ENCODE data around the gene TRAPPC2L. TPM values are rescaled to one million over a fixed set of nuclear protein-coding genes. Genes with fewer than 3 reads are reported as not detected.

TRAPPC2L gene
- total and polyA plus RNA-seq, 2 donors (not counting 1 experiment from before 2014, with no cell fraction given) = 33.5 to 65.1 TPM

GRCh38 chr16:88875703-88876234 lies 18.8 kb downstream of the TRAPPC2L start:
- Histone ChIP-seq H3K4me3 (ENCODE audit: control extremely low read depth in 1 of 5, extremely low read depth in 1 of 5, insufficient read depth in 1 of 5, low read depth in 2 of 5, low read length in 4 of 5) (no peak overlapping the region), H3K9me3 (ENCODE audit: control extremely low read depth in 1 of 3, control insufficient read depth in 2 of 3, insufficient read depth in 1 of 3, low read length in 2 of 3) (peaks cover 0 to 7% (median 0%) of the 10 kb centered on the region in 3 donors), H3K4me2 (replicated peaks; ENCODE audit: low read depth, low read length, poor library complexity, severe bottlenecking) (no peak overlapping the region), H4K20me1 (ENCODE audit: control insufficient read depth, insufficient read depth, low read length, poor library complexity, severe bottlenecking) (peaks cover 72% of the 10 kb centered on the region), H3K79me2 (ENCODE audit: control insufficient read depth, insufficient read depth, low read length) (no peaks in the 10 kb centered on the region), H3K4me1 (ENCODE audit: control insufficient read depth in 2 of 2, insufficient read depth in 2 of 2, low read length in 2 of 2) (peaks cover 7 to 12% of the 10 kb centered on the region in 2 donors), H2AFZ (ENCODE audit: insufficient read depth, low read depth, low read length, poor library complexity, severe bottlenecking) (no peak overlapping the region), H3K27ac (ENCODE audit: low read length in 2 of 2) (no peak overlapping the region), H3K36me3 (replicated peaks in 1 of 2; ENCODE audit: control extremely low read depth in 1 of 2, control insufficient read depth in 1 of 2, extremely low read depth in 1 of 2, insufficient read depth in 2 of 2, low read length in 1 of 2) (peaks cover 0 to 44% of the 10 kb centered on the region in 2 experiments), H3K27me3 (replicated peaks in 1 of 4; ENCODE audit: control extremely low read depth in 1 of 4, control insufficient read depth in 3 of 4, insufficient read depth in 4 of 4, low read length in 3 of 4) (peaks cover 0 to 9% (median 1%) of the 10 kb centered on the region in 4 experiments), H3K9ac (ENCODE audit: low read length) (no peak overlapping the region)
- POLR2A ChIA-PET = no interaction called here
- H3K27ac Mint-ChIP-seq = no peak overlapping the region
- CTCF ChIA-PET = interaction anchor here (1.0 kb wide), 1 partner anchor 10 kb away, joined by 3 read pairs; the partner anchor contains the start of gene PABPN1L
- ATAC-seq (ENCODE audit: low read depth) (no peak), DNase-seq (no peak)
- intact Hi-C loops (cut with micrococcal nuclease) = no loop called here
- H3K4me1 Mint-ChIP-seq = peaks cover 6% of the 10 kb centered on the region
- TF ChIP-seq EZH2 (IDR thresholded peaks at IDR 0.05; ENCODE audit: borderline replicate concordance, insufficient read depth, low read depth, low read length, poor library complexity, severe bottlenecking) (no peak), CTCF (IDR thresholded peaks at IDR 0.05) (no peak)
- no peak overlapping the region for H3K4me3 Mint-ChIP-seq
- peaks cover 1% of the 10 kb centered on the region for H3K27me3 Mint-ChIP-seq
- no peaks in the 10 kb centered on the region for H3K9me3 Mint-ChIP-seq (ENCODE audit: insufficient read depth)
- WGBS (ENCODE audit: insufficient coverage) = 99% methylated on average over 9 of the region's 22 CpGs

- POLR2A ChIA-PET = no interaction called here
- no peak for TF ChIP-seq EZH2 (IDR thresholded peaks at IDR 0.05; ENCODE audit: borderline replicate concordance, insufficient read depth, low read depth, low read length, poor library complexity, severe bottlenecking)
- TF ChIP-seq CTCF (IDR thresholded peaks at IDR 0.05) = no peak
- Mint-ChIP-seq H3K4me3 (no peak overlapping the region), H3K27me3 (no peaks in the 10 kb centered on the region), H3K9me3 (ENCODE audit: insufficient read depth) (no peaks in the 10 kb centered on the region), H3K4me1 (no peaks in the 10 kb centered on the region), H3K27ac (peak overlapping the region; percentile 20)
- Histone ChIP-seq H3K9me3 (ENCODE audit: control extremely low read depth in 1 of 3, control insufficient read depth in 2 of 3, insufficient read depth in 1 of 3, low read length in 2 of 3) (peaks cover 0 to 9% (median 0%) of the 10 kb centered on the region in 3 donors), H3K36me3 (replicated peaks in 1 of 2; ENCODE audit: control extremely low read depth in 1 of 2, control insufficient read depth in 1 of 2, extremely low read depth in 1 of 2, insufficient read depth in 2 of 2, low read length in 1 of 2) (peaks cover 0 to 52% of the 10 kb centered on the region in 2 experiments), H3K79me2 (ENCODE audit: control insufficient read depth, insufficient read depth, low read length) (no peaks in the 10 kb centered on the region), H3K27me3 (replicated peaks in 1 of 4; ENCODE audit: control extremely low read depth in 1 of 4, control insufficient read depth in 3 of 4, insufficient read depth in 4 of 4, low read length in 3 of 4) (no peaks in the 10 kb centered on the region), H3K4me2 (replicated peaks; ENCODE audit: low read depth, low read length, poor library complexity, severe bottlenecking) (no peak overlapping the region), H3K27ac (ENCODE audit: low read length in 2 of 2) (no peak overlapping the region), H2AFZ (ENCODE audit: insufficient read depth, low read depth, low read length, poor library complexity, severe bottlenecking) (no peak overlapping the region), H3K4me1 (ENCODE audit: control insufficient read depth in 2 of 2, insufficient read depth in 2 of 2, low read length in 2 of 2) (peaks cover 0 to 3% of the 10 kb centered on the region in 2 donors), H3K4me3 (ENCODE audit: control extremely low read depth in 1 of 5, extremely low read depth in 1 of 5, insufficient read depth in 1 of 5, low read depth in 2 of 5, low read length in 4 of 5) (no peak overlapping the region), H4K20me1 (ENCODE audit: control insufficient read depth, insufficient read depth, low read length, poor library complexity, severe bottlenecking) (peaks cover 85% of the 10 kb centered on the region), H3K9ac (ENCODE audit: low read length) (no peak overlapping the region)
- 97% methylated on average over 33 of the region's 33 CpGs for WGBS (ENCODE audit: insufficient coverage)
- intact Hi-C loops (cut with micrococcal nuclease) = no loop called here
- ATAC-seq (ENCODE audit: low read depth) = no peak
- no peak for DNase-seq
- CTCF ChIA-PET = no interaction called here
Observed at GRCh38 chr16:88876942-88877526, 20.1 kb downstream of the TRAPPC2L start.
